DOHH2 (cell line): ENCODE data around the gene ST8SIA6.

ENCODE experiments used
- CTCF ChIP-seq: fragments of 200-600 bp; sonication (generic); IDR thresholded peaks from one replicate; pipeline ENCODE4 v1.5.1; 2014; ENCODE audit warnings: antibody characterized with exemption, mild to moderate bottlenecking, low read depth, low read length; ENCODE audit not compliant: poor library complexity, severe bottlenecking
- EZH2phosphoT487 ChIP-seq: fragments of 200-600 bp; sonication (generic); IDR thresholded peaks from 2 replicates; pipeline ENCODE4 v1.6.1; 2017; ENCODE audit warnings: borderline replicate concordance, mild to moderate bottlenecking, antibody characterized with exemption, low read length, moderate library complexity, mixed read lengths

GRCh38 chr10:17273403-17273802, 181.0 kb downstream of the ST8SIA6 start:
- TF ChIP-seq CTCF = no peak
- TF ChIP-seq EZH2phosphoT487 = no peak
